DND-41 (cell line): ENCODE measurements around the gene MYH16.

ENCODE experiments used
- EZH2 ChIP-seq: IDR thresholded peaks from 3 replicates; pipeline ENCODE4 v1.6.1; 2012; ENCODE audit warnings: borderline replicate concordance, low read depth, mild to moderate bottlenecking, moderate library complexity, low read length, inconsistent platforms; ENCODE audit not compliant: severe bottlenecking
- TF ChIP-seq, protein P1 (sequence below): IDR thresholded peaks from 2 replicates; pipeline ENCODE4 v1.5.1; 2012; ENCODE audit warnings: borderline replicate concordance, low read length, moderate library complexity, mild to moderate bottlenecking; ENCODE audit not compliant: poor library complexity, severe bottlenecking; ENCODE audit errors: extremely low read depth

DNA sequence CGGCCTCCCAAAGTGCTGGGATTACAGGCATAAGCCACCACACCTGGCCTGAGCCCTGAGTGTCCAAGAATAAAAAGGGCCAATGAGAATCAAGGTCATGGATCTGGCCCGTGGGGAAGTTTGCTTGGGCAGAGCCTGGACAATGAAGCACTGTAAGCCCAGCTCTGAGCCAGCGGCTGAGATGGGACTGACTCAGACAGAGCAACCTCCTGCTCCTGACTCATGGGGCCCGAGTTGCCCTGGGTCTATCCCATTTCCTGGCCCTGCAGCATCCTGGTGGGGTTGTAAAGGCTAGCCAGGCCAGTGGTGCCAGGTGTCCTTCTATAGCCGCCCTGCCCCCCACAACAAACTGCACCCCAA lies 5.2 kb upstream of the MYH16 start:
- TF ChIP-seq, protein P1, sequence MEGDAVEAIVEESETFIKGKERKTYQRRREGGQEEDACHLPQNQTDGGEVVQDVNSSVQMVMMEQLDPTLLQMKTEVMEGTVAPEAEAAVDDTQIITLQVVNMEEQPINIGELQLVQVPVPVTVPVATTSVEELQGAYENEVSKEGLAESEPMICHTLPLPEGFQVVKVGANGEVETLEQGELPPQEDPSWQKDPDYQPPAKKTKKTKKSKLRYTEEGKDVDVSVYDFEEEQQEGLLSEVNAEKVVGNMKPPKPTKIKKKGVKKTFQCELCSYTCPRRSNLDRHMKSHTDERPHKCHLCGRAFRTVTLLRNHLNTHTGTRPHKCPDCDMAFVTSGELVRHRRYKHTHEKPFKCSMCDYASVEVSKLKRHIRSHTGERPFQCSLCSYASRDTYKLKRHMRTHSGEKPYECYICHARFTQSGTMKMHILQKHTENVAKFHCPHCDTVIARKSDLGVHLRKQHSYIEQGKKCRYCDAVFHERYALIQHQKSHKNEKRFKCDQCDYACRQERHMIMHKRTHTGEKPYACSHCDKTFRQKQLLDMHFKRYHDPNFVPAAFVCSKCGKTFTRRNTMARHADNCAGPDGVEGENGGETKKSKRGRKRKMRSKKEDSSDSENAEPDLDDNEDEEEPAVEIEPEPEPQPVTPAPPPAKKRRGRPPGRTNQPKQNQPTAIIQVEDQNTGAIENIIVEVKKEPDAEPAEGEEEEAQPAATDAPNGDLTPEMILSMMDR = no peak
- no peak for TF ChIP-seq EZH2
